ENCODE measurements around the gene HOXD11. TPM values are rescaled to one million over a fixed set of nuclear protein-coding genes. Genes with fewer than 3 reads are reported as not detected.

Gene HOXD11
- total and polyA plus RNA-seq, 9 of the 15 experiments (the other 6 are each of a cell fraction or from before 2014, with no cell fraction given) = not detected

GRCh38 chr2:176099159-176099727 is 7.8 kb upstream of the HOXD11 start (continued):
- TF ChIP-seq ZNF407 (IDR thresholded peaks at IDR 0.05; ENCODE audit: low read depth) = no peak
- TF ChIP-seq GABPA (tag; conservative IDR thresholded peaks at IDR 0.05; ENCODE audit: low read depth) = no peak
- no peak for TF ChIP-seq KAT2B (IDR thresholded peaks at IDR 0.05; ENCODE audit: low read depth, low read length)
- no peak for TF ChIP-seq SMARCA4 (IDR thresholded peaks at IDR 0.05)
- no peak for TF ChIP-seq PREB (CRISPR knock-in tag; IDR thresholded peaks at IDR 0.05)
- TF ChIP-seq, protein P1, sequence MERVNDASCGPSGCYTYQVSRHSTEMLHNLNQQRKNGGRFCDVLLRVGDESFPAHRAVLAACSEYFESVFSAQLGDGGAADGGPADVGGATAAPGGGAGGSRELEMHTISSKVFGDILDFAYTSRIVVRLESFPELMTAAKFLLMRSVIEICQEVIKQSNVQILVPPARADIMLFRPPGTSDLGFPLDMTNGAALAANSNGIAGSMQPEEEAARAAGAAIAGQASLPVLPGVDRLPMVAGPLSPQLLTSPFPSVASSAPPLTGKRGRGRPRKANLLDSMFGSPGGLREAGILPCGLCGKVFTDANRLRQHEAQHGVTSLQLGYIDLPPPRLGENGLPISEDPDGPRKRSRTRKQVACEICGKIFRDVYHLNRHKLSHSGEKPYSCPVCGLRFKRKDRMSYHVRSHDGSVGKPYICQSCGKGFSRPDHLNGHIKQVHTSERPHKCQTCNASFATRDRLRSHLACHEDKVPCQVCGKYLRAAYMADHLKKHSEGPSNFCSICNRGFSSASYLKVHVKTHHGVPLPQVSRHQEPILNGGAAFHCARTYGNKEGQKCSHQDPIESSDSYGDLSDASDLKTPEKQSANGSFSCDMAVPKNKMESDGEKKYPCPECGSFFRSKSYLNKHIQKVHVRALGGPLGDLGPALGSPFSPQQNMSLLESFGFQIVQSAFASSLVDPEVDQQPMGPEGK (CRISPR knock-in tag; IDR thresholded peaks at IDR 0.05; ENCODE audit: borderline replicate concordance) = no peak
- no peak for TF ChIP-seq ZFP1 (CRISPR knock-in tag; IDR thresholded peaks at IDR 0.05)

Measured in K562 (cell line).